Neural cell (in vitro differentiated cells): ENCODE results near the gene ABT1. TPM values are rescaled to one million over a fixed set of nuclear protein-coding genes. Genes with fewer than 3 reads are reported as not detected.

Source experiments
- H2AFZ ChIP-seq: fragments of 200-600, 300-800 bp; sonication (generic), shearing (Covaris generic); 2 replicates; pipeline ENCODE4 v1.6.0; 2014; ENCODE audit warnings: low read depth, mild to moderate bottlenecking, antibody characterized with exemption, low read length, moderate library complexity
- H3F3A ChIP-seq: fragments of 200-600 bp; shearing (Covaris generic); 2 replicates; pipeline ENCODE4 v1.6.1; 2016; ENCODE audit warnings: mild to moderate bottlenecking, moderate library complexity, mixed read lengths, antibody characterized with exemption, low read length; ENCODE audit not compliant: insufficient read depth, poor library complexity, severe bottlenecking
- H3K27ac ChIP-seq: fragments of 200-600, 300-800 bp; sonication (generic), shearing (Covaris generic); 2 replicates; pipeline ENCODE4 v1.5.1; 2014; ENCODE audit warnings: mild to moderate bottlenecking, low read length, moderate library complexity
- H3K27me3 ChIP-seq: fragments of 300-800, 200-600 bp; sonication (generic), shearing (Covaris generic); 2 replicates; pipeline ENCODE4 v1.6.0; 2014; ENCODE audit warnings: mild to moderate bottlenecking, low read depth, low read length, moderate library complexity; ENCODE audit not compliant: insufficient read depth
- H3K36me3 ChIP-seq: fragments of 300-800, 200-600 bp; sonication (generic), shearing (Covaris generic); 2 replicates; pipeline ENCODE4 v1.5.1; 2014; ENCODE audit warnings: mild to moderate bottlenecking, antibody characterized with exemption, low read length, moderate library complexity; ENCODE audit not compliant: insufficient read depth
- H3K4me2 ChIP-seq: fragments of 300-800, 200-600 bp; sonication (generic), shearing (Covaris generic); 2 replicates; pipeline ENCODE4 v1.6.0; 2014; ENCODE audit warnings: mild to moderate bottlenecking, low read length
- H3K4me3 ChIP-seq: fragments of 300-800, 200-600 bp; sonication (generic), shearing (Covaris generic); 2 replicates; pipeline ENCODE4 v1.5.1; 2014; ENCODE audit warnings: mild to moderate bottlenecking, low read length, moderate library complexity
- H3K79me2 ChIP-seq: fragments of 200-600 bp; shearing (Covaris generic); replicated peaks from 2 replicates; pipeline ENCODE4 v1.6.0; 2014; ENCODE audit warnings: mild to moderate bottlenecking, low read length, moderate library complexity; ENCODE audit not compliant: insufficient read depth
- H3K9ac ChIP-seq: fragments of 300-800, 200-600 bp; sonication (generic), shearing (Covaris generic); 2 replicates; pipeline ENCODE4 v1.6.1; 2016; ENCODE audit warnings: mild to moderate bottlenecking, low read length, mixed read lengths
- H3K9me2 ChIP-seq: fragments of 200-600 bp; shearing (Covaris generic); 2 replicates; pipeline ENCODE4 v1.6.1; 2016; ENCODE audit warnings: mild to moderate bottlenecking, low read length, mixed read lengths; ENCODE audit not compliant: insufficient read depth
- H3K9me3 ChIP-seq: fragments of 200-600, 300-800 bp; sonication (generic), shearing (Covaris generic); 2 replicates; pipeline ENCODE4 v1.6.1; 2016; ENCODE audit warnings: mild to moderate bottlenecking, mixed run types, low read length, moderate library complexity, mixed read lengths
- H4K20me1 ChIP-seq: fragments of 200-600 bp; shearing (Covaris generic); 2 replicates; pipeline ENCODE4 v1.6.1; 2016; ENCODE audit warnings: mild to moderate bottlenecking, mixed run types; ENCODE audit not compliant: insufficient read depth
- EP300 ChIP-seq: fragments of 450-650 bp; conservative IDR thresholded peaks from 2 replicates; pipeline ENCODE4 v1.6.1; 2014; ENCODE audit warnings: antibody characterized with exemption, mild to moderate bottlenecking, moderate library complexity; ENCODE audit not compliant: poor library complexity, severe bottlenecking
- EZH2 ChIP-seq: fragments of 200-600, 300-800 bp; shearing (Covaris generic), sonication (generic); IDR thresholded peaks from 2 replicates; pipeline ENCODE4 v1.6.1; 2014; ENCODE audit warnings: antibody characterized with exemption, low read length, borderline replicate concordance, mild to moderate bottlenecking; ENCODE audit not compliant: insufficient read depth, poor library complexity, severe bottlenecking
- MXI1 ChIP-seq: fragments of 450-650 bp; conservative IDR thresholded peaks from 2 replicates; pipeline ENCODE4 v1.6.1; 2014; ENCODE audit warnings: antibody characterized with exemption, mild to moderate bottlenecking; ENCODE audit not compliant: poor library complexity, severe bottlenecking
- POLR2AphosphoS5 ChIP-seq: IDR thresholded peaks from 2 replicates; pipeline ENCODE4 v1.6.1; 2012
- RAD21 ChIP-seq: fragments of 450-650 bp; conservative IDR thresholded peaks from 2 replicates; pipeline ENCODE4 v1.6.1; 2014; ENCODE audit warnings: antibody characterized with exemption, mild to moderate bottlenecking, moderate library complexity
- SMC3 ChIP-seq: fragments of 450-650 bp; conservative IDR thresholded peaks from 2 replicates; pipeline ENCODE4 v1.6.1; 2014; ENCODE audit warnings: antibody characterized with exemption, mild to moderate bottlenecking, moderate library complexity; ENCODE audit not compliant: poor library complexity
- TAF1 ChIP-seq: IDR thresholded peaks from 2 replicates; pipeline ENCODE4 v1.6.1; 2012; ENCODE audit warnings: low read depth
- polyA plus RNA-seq: library from polyadenylated mRNA; depleted of rRNA; stranded (reverse); fragments of >200 nt; gene quantifications from 2 replicates; pipeline ENCODE4 v1.2.3, GENCODE V29; 2014
- TF ChIP-seq, protein P1 (sequence below): IDR thresholded peaks from 2 replicates; pipeline ENCODE4 v1.6.1; 2012; ENCODE audit warnings: borderline replicate concordance
- TF ChIP-seq, protein P2 (sequence below): fragments of 450-650 bp; IDR thresholded peaks from 2 replicates; pipeline ENCODE4 v1.5.1; 2014; ENCODE audit warnings: antibody characterized with exemption, mild to moderate bottlenecking, moderate library complexity; ENCODE audit not compliant: poor library complexity, severe bottlenecking

Gene ABT1
- polyA plus RNA-seq, 1 donor from 2014 or later, result 26.1 TPM

DNA sequence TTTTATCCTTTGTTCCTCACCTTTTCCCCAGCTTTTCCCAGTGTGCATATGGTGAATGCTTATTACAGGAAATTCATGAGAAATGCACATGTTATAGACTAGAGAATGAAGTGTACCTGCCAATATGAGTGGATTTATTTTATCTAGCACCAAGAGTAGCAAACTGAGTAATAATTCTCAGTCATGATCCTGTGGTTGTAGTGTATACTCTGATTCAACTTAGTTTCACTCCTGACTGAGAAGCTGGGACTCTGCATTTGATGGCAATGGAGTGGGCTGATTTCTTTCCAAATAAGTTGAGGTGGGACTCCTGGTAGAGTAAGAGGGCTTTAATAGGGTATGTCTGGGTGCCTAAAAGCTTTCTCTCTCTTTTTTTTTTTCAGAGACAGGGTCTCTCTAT lies 4.0 kb downstream of the ABT1 start:
- Histone ChIP-seq H3K27ac (no peak overlapping the region), H3K36me3 (no peaks in the 10 kb centered on the region), H3K9me3 (no peaks in the 10 kb centered on the region), H4K20me1 (no peaks in the 10 kb centered on the region), H3F3A (peaks cover 7% of the 10 kb centered on the region), H2AFZ (no peak overlapping the region), H3K9ac (no peak overlapping the region), H3K4me2 (no peak overlapping the region), H3K27me3 (no peaks in the 10 kb centered on the region), H3K79me2 (peaks cover 10% of the 10 kb centered on the region), H3K4me3 (no peak overlapping the region), H3K9me2 (no peaks in the 10 kb centered on the region)
- TF ChIP-seq EZH2, result no peak
- no peak for TF ChIP-seq SMC3
- TF ChIP-seq RAD21, result no peak
- no peak for TF ChIP-seq EP300
- TF ChIP-seq, protein P1, sequence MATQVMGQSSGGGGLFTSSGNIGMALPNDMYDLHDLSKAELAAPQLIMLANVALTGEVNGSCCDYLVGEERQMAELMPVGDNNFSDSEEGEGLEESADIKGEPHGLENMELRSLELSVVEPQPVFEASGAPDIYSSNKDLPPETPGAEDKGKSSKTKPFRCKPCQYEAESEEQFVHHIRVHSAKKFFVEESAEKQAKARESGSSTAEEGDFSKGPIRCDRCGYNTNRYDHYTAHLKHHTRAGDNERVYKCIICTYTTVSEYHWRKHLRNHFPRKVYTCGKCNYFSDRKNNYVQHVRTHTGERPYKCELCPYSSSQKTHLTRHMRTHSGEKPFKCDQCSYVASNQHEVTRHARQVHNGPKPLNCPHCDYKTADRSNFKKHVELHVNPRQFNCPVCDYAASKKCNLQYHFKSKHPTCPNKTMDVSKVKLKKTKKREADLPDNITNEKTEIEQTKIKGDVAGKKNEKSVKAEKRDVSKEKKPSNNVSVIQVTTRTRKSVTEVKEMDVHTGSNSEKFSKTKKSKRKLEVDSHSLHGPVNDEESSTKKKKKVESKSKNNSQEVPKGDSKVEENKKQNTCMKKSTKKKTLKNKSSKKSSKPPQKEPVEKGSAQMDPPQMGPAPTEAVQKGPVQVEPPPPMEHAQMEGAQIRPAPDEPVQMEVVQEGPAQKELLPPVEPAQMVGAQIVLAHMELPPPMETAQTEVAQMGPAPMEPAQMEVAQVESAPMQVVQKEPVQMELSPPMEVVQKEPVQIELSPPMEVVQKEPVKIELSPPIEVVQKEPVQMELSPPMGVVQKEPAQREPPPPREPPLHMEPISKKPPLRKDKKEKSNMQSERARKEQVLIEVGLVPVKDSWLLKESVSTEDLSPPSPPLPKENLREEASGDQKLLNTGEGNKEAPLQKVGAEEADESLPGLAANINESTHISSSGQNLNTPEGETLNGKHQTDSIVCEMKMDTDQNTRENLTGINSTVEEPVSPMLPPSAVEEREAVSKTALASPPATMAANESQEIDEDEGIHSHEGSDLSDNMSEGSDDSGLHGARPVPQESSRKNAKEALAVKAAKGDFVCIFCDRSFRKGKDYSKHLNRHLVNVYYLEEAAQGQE, result no peak
- no peak for TF ChIP-seq MXI1
- TF ChIP-seq, protein P2, sequence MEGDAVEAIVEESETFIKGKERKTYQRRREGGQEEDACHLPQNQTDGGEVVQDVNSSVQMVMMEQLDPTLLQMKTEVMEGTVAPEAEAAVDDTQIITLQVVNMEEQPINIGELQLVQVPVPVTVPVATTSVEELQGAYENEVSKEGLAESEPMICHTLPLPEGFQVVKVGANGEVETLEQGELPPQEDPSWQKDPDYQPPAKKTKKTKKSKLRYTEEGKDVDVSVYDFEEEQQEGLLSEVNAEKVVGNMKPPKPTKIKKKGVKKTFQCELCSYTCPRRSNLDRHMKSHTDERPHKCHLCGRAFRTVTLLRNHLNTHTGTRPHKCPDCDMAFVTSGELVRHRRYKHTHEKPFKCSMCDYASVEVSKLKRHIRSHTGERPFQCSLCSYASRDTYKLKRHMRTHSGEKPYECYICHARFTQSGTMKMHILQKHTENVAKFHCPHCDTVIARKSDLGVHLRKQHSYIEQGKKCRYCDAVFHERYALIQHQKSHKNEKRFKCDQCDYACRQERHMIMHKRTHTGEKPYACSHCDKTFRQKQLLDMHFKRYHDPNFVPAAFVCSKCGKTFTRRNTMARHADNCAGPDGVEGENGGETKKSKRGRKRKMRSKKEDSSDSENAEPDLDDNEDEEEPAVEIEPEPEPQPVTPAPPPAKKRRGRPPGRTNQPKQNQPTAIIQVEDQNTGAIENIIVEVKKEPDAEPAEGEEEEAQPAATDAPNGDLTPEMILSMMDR, result no peak
- TF ChIP-seq POLR2AphosphoS5, result no peak
- no peak for TF ChIP-seq TAF1

DNA sequence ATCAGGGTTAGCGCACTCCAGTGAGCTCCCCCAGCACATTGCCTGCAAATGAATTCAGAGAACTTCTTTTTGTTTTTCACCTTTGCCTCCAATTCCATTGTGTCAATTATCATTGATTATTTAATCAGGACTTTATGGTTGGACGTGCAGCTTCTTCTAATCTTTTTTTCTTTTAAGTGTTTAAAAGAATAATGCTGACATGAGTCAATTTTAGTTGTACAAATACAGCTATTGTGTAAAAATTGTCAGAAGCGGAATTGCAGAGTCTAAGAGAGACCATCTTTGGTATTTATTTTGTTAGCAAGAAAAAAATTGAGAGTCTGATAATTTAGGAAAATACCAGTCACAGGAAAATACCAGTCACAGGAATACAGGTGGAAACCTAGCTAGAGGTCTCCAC lies 5.5 kb downstream of the ABT1 start:
- Histone ChIP-seq H4K20me1 (no peaks in the 10 kb centered on the region), H3K4me2 (no peak overlapping the region), H3K27ac (no peak overlapping the region), H3K36me3 (no peaks in the 10 kb centered on the region), H2AFZ (no peak overlapping the region), H3K9ac (no peak overlapping the region), H3K79me2 (peaks cover 6% of the 10 kb centered on the region), H3K9me3 (no peaks in the 10 kb centered on the region), H3K27me3 (no peaks in the 10 kb centered on the region), H3K9me2 (no peaks in the 10 kb centered on the region), H3F3A (no peaks in the 10 kb centered on the region), H3K4me3 (no peak overlapping the region)
- no peak for TF ChIP-seq TAF1
- TF ChIP-seq SMC3, result no peak
- TF ChIP-seq, protein P1, result no peak
- TF ChIP-seq POLR2AphosphoS5, result no peak
- TF ChIP-seq RAD21, result no peak
- TF ChIP-seq, protein P2, result no peak
- no peak for TF ChIP-seq MXI1
- TF ChIP-seq EZH2, result no peak
- TF ChIP-seq EP300, result no peak
